ENCODE results near the gene CNMD. TPM values are rescaled to one million over a fixed set of nuclear protein-coding genes. Genes with fewer than 3 reads are reported as not detected.
"Not testable (repeated sequence)": the region's sequence is repeated elsewhere in the genome, so short reads cannot be mapped to it uniquely, and the experiment has no call there.

Gene CNMD
- total RNA-seq, 1 experiment from 2014 or later, result not detected

DNA sequence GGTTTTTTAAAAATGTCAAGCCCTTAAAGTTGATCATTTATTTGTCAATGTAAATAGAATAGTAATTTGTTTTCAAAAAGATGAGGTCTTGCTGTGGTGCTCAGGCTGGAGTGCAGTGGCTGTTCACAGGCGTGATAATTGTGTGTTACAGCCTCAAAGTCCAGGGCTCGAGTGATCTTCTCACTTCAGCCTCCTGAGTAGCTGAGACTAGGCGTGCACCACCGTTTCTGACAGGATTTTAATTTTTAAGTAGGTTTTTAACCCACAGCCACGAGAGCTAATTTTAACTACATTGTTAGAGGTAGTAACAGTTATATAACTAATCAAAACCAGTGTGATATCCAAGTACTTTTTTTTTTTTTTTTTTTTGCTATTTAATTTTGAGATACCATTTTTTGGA is 43.1 kb downstream of the CNMD start:
- no peak for DNase-seq (ENCODE audit: low read depth)

DNA sequence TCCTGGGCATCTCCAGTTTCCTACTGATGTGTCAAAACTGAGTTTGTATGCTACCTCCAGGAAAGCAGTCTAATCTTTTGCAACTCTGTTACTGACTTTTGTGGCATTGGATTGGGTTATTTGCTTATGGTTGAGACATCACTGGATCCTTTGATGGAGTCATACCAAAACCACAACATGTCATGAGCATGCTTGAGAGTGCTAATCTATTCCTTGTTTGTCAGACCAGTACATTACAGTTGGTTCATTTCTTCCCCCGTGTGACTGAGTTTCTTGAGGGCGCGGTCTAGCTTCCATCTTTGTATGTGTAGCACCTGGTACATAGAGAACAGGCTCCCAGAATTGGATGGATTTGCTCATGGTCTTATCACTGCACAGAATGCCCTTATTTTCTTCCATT is 43.8 kb downstream of the CNMD start:
- peak; percentile 57 for DNase-seq (ENCODE audit: low read depth)

DNA sequence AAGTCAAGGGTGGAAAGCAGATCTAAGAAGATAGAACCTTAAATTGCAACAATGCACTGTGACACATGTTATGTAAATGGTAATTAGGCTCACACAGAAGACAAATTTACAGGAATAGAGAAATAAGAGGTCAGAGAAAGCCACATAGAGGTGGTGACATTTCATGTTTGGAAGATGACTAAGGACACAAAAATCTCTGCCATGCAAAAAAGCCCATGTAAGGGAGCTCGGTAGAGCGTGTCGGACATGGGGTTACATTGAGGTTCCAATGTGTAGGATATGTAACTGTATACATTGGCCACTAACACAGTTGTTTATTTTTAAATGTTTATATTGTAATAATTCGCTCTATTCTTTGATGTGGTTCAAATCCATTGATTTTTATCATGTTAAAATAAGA is 53.2 kb downstream of the CNMD start:
- DNase-seq (ENCODE audit: low read depth), result peak; percentile 4

DNA sequence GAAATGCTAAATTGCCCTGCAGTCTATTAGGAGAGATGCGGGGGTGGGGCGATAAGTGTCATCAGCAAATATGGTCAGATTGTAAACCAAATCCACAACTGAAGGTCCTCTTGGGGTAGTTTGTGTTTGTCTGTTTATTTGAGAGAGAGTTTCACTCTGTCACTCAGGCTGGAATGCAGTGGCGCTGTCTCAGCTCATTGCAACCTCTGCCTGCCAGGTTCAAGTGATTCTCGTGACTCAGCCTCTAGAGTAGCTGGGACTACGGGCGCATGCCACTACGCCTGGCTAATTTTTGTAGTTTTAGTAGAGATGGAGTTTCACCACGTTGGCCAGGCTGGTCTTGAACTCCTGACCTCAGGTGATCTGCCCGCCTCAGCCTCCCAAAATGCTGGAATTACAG is 53.8 kb downstream of the CNMD start:
- not testable (repeated sequence) for DNase-seq (ENCODE audit: low read depth)

- DNase-seq (ENCODE audit: low read depth), result no peak
Observed at GRCh38 chr13:52677823-52678222, 61.8 kb downstream of the CNMD start.

DNA sequence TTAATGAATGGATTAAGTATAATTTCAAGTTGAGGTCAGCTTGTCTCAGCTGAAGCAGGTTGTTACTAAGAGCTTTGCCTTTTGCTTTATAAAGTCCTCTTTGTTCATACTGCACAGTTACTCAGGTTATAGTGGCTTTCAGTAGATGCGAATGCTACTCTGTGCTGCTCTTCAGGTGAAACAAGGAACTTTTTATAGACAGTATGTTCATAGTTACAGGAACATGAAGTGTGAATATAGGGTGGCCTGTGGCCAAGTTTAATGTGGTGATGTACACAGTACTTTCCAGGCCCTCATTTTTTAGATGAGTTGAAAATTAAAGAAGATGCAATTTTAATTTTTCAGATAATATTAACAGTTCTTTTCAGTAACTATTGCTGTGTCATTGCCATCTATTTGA is 66.2 kb downstream of the CNMD start:
- no peak for DNase-seq (ENCODE audit: low read depth)

DNA sequence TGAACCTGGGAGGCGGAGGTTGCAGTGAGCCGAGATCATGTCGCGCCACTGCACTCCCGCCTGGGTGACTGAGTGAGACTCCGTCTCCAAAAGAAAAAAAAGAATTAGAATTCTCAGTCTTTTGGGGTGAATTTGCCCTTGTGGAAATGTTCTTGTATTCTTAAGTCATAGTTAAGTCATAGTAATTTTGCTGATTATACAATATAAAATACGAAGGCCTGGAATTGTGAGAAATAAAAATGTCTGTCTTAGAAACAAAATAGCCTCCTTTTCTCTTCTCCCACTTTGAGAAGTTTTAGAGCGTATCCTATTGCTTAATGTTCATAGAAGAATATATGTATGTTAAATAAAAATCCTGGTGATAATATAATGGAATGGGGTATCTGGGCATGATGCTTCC is 68.9 kb downstream of the CNMD start:
- DNase-seq (ENCODE audit: low read depth), result no peak

- no peak for DNase-seq (ENCODE audit: low read depth)
Observed at GRCh38 chr13:52669677-52670076, 69.9 kb downstream of the CNMD start.

DNA sequence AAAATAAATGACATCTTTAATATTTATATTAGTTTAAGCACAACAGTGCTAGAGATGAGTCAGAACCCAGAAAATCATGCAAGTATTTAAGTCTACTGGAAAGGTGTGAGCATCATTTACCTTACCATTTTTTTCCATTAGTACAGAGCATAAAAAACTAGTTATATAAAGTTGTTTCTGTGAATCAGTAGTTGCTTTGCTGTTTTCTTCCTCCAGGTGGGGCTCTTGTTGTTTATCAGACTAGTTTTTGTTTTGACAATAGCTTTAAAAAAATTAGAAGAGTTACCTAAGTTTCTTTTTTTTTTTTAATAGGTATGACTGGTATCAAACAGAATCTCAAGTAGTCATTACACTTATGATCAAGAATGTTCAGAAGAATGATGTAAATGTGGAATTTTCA is 74.3 kb downstream of the CNMD start:
- DNase-seq (ENCODE audit: low read depth), result peak; percentile 25

DNA sequence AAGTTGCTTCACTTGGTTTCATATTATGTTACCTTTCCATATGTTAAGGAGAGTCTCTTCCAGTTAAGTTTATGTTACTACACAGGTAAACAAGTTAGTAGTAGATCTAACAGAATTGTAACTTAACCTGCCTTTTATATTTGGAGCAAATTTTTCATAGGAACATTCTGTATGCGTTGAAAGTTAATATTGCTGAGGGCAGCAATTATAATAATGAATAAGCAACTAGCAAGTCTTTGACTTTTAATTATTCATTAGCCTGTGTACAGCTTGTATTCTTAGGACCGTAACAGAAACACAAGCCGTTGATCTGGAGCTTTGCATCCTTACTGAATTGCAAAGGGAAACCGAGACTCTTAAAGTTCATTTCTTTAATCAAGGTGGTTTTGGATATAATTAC is 75.3 kb downstream of the CNMD start:
- no peak for DNase-seq (ENCODE audit: low read depth)

- no peak for DNase-seq (ENCODE audit: low read depth)
Observed at GRCh38 chr13:52659340-52659739, 80.3 kb downstream of the CNMD start.

Other genes starting within 250 kb of the CNMD start
- gene HNRNPA1L2, start 97.4 kb downstream of the CNMD start, total RNA-seq (2014; rRNA removed; shearing (Covaris generic)), result 3.0 and 3.1 TPM in 2 replicates
- gene SUGT1, start 87.0 kb downstream of the CNMD start, total RNA-seq (2014; rRNA removed; shearing (Covaris generic)), result 60.6 and 79.5 TPM in 2 replicates
- not detected in 2 replicates for gene PCDH8, start 108.8 kb upstream of the CNMD start, total RNA-seq (2014; rRNA removed; shearing (Covaris generic))

All from HT1080 (cell line).